Measurements from ENCODE around the gene BEND7.
A peak's percentile ranks its signal among the peaks of the same experiment; 100 is the strongest.

DNA sequence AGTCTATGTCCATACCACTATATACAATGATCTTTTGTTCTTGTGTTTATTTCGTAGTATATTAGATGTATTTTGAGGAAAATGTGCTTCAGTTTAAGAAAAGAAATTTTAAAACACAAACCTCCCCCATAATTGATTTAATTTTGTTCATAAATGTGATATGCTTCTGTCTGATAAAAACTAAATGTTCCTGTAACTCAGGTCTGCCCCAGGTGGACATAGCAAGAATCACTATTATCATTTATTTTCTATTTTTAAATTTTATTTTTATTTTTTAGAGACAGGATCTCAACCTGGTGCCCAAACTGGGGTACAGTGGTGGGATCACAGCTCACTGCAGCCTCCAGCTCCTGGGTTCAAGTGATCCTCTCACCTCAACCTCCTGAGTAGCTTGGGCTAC lies 43.2 kb downstream of the BEND7 start:
- TF ChIP-seq, protein P1, sequence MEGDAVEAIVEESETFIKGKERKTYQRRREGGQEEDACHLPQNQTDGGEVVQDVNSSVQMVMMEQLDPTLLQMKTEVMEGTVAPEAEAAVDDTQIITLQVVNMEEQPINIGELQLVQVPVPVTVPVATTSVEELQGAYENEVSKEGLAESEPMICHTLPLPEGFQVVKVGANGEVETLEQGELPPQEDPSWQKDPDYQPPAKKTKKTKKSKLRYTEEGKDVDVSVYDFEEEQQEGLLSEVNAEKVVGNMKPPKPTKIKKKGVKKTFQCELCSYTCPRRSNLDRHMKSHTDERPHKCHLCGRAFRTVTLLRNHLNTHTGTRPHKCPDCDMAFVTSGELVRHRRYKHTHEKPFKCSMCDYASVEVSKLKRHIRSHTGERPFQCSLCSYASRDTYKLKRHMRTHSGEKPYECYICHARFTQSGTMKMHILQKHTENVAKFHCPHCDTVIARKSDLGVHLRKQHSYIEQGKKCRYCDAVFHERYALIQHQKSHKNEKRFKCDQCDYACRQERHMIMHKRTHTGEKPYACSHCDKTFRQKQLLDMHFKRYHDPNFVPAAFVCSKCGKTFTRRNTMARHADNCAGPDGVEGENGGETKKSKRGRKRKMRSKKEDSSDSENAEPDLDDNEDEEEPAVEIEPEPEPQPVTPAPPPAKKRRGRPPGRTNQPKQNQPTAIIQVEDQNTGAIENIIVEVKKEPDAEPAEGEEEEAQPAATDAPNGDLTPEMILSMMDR (IDR thresholded peaks at IDR 0.05; ENCODE audit: extremely low read depth in 1 of 2, insufficient read depth in 1 of 2, low read depth in 1 of 2, low read length in 2 of 2), result peak in 1 of 2 donors; percentile 15
- TF ChIP-seq EZH2 (IDR thresholded peaks at IDR 0.05; ENCODE audit: borderline replicate concordance, low read depth, low read length, severe bottlenecking) (no peak), POLR2A (IDR thresholded peaks at IDR 0.05; ENCODE audit: low read depth, low read length) (no peak), JUN (IDR thresholded peaks at IDR 0.05; ENCODE audit: borderline replicate concordance, insufficient read depth, insufficient read length, low read depth) (no peak)
- TF ChIP-seq, protein P2, sequence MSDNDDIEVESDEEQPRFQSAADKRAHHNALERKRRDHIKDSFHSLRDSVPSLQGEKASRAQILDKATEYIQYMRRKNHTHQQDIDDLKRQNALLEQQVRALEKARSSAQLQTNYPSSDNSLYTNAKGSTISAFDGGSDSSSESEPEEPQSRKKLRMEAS (IDR thresholded peaks at IDR 0.05; ENCODE audit: insufficient read depth, insufficient read length), result no peak
